Gastroesophageal sphincter (tissue), 3 donors: ENCODE measurements around the gene NUDT4.

ENCODE experiments used
- EP300 ChIP-seq: sonication (generic); formaldehyde crosslinking; IDR thresholded peaks from one replicate; pipeline ENCODE4 v1.6.1; 2017; ENCODE audit warnings: antibody characterized with exemption, mild to moderate bottlenecking
- POLR2A ChIP-seq, 2 donors: fragments of 450-650 bp; IDR thresholded peaks; one replicate each; pipeline ENCODE4 v1.6.1; 2017; ENCODE audit warnings: antibody characterized with exemption in 2 of 2, mild to moderate bottlenecking in 2 of 2, moderate library complexity in 1 of 2
- POLR2AphosphoS5 ChIP-seq: sonication (generic); formaldehyde crosslinking; IDR thresholded peaks from one replicate; pipeline ENCODE4 v1.6.1; 2017; ENCODE audit warnings: antibody characterized with exemption
- TF ChIP-seq, protein P1 (sequence below), 4 experiments: fragments of 200-600 bp in 2 of 4; fragments of 450-650 bp in 2 of 4; sonication (generic) in 1 of 4; IDR thresholded peaks; one replicate each; pipeline ENCODE4 v1.5.1; 2017 to 2019; ENCODE audit warnings: antibody characterized with exemption in 4 of 4, mild to moderate bottlenecking in 2 of 4, moderate library complexity in 2 of 4

DNA sequence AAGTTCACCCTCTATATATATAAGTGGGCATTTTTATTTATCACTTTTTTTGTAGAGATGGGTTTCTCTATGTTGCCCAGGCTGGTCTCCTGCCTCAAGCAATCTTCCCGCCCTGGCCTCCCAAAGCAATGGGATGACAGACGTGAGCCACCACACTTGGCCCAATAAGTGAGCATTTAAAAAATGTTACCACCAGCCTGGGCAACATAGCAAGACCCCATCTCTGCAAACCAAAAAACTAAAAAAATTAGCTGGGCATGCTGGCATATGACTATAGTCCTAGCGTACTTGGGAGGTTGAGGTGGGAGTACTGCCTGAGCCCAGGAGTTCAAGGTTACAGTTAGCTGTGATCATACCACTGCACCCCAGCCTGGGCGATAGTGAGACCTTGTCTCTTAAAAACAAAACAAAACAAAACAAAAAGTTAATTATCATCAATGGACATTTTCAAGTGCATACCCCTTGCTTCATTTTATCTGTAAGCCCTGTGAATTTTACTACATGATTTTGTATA is 40.3 kb downstream of the NUDT4 start:
- TF ChIP-seq, protein P1, sequence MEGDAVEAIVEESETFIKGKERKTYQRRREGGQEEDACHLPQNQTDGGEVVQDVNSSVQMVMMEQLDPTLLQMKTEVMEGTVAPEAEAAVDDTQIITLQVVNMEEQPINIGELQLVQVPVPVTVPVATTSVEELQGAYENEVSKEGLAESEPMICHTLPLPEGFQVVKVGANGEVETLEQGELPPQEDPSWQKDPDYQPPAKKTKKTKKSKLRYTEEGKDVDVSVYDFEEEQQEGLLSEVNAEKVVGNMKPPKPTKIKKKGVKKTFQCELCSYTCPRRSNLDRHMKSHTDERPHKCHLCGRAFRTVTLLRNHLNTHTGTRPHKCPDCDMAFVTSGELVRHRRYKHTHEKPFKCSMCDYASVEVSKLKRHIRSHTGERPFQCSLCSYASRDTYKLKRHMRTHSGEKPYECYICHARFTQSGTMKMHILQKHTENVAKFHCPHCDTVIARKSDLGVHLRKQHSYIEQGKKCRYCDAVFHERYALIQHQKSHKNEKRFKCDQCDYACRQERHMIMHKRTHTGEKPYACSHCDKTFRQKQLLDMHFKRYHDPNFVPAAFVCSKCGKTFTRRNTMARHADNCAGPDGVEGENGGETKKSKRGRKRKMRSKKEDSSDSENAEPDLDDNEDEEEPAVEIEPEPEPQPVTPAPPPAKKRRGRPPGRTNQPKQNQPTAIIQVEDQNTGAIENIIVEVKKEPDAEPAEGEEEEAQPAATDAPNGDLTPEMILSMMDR (IDR thresholded peaks at IDR 0.05) = no peak
- TF ChIP-seq POLR2A (IDR thresholded peaks at IDR 0.05) (no peak), POLR2AphosphoS5 (no peak), EP300 (no peak)
